Chondrocyte (in vitro differentiated cells): Measurements from ENCODE around the gene NCDN. TPM values are rescaled to one million over a fixed set of nuclear protein-coding genes. Genes with fewer than 3 reads are reported as not detected.

Experiments used
- DNase-seq: peaks from one replicate; pipeline ENCODE4 v3.0.0; 2021; ENCODE audit warnings: mixed read lengths, low spot score
- H3K27ac Mint-ChIP-seq: one replicate; pipeline ENCODE4 v1.8.0; 2021; ENCODE audit warnings: mild to moderate bottlenecking, moderate library complexity, mixed read lengths; ENCODE audit not compliant: unreplicated experiment
- H3K27me3 Mint-ChIP-seq: 2 replicates; pipeline ENCODE4 v1.8.0; 2021; ENCODE audit warnings: low read depth, mixed read lengths
- H3K36me3 Mint-ChIP-seq: 2 replicates; pipeline ENCODE4 v1.8.0; 2021; ENCODE audit warnings: low read depth, mixed read lengths
- H3K4me1 Mint-ChIP-seq: 2 replicates; pipeline ENCODE4 v1.8.0; 2021; ENCODE audit warnings: low read depth, mild to moderate bottlenecking, mixed read lengths
- H3K4me3 Mint-ChIP-seq: one replicate; pipeline ENCODE4 v1.8.0; 2021; ENCODE audit warnings: mild to moderate bottlenecking, moderate library complexity, mixed read lengths; ENCODE audit not compliant: unreplicated experiment
- H3K9me3 Mint-ChIP-seq: 2 replicates; pipeline ENCODE4 v1.8.0; 2021; ENCODE audit warnings: low read depth, mixed read lengths
- total RNA-seq: library from RNA; stranded (reverse); gene quantifications from 3 replicates; pipeline ENCODE4 v1.2.1, GENCODE V29; 2021
- TF ChIP-seq, protein P1 (sequence below): fragments of 200-600 bp; sonication (generic); IDR thresholded peaks from 2 replicates; pipeline ENCODE4 v1.5.0; 2021; ENCODE audit warnings: antibody characterized with exemption, mild to moderate bottlenecking, moderate library complexity

The NCDN gene
- total RNA-seq, 1 donor from 2014 or later: 35.3 TPM

GRCh38 chr1:35558374-35559316, 1.0 kb downstream of the NCDN start:
- Mint-ChIP-seq H3K9me3 (no peaks in the 10 kb centered on the region), H3K27ac (peak overlapping the region; percentile 90), H3K4me3 (peak overlapping the region; percentile 97), H3K4me1 (peaks cover 50% of the 10 kb centered on the region), H3K36me3 (peaks cover 6% of the 10 kb centered on the region), H3K27me3 (no peaks in the 10 kb centered on the region)
- no peak for DNase-seq
- TF ChIP-seq, protein P1, sequence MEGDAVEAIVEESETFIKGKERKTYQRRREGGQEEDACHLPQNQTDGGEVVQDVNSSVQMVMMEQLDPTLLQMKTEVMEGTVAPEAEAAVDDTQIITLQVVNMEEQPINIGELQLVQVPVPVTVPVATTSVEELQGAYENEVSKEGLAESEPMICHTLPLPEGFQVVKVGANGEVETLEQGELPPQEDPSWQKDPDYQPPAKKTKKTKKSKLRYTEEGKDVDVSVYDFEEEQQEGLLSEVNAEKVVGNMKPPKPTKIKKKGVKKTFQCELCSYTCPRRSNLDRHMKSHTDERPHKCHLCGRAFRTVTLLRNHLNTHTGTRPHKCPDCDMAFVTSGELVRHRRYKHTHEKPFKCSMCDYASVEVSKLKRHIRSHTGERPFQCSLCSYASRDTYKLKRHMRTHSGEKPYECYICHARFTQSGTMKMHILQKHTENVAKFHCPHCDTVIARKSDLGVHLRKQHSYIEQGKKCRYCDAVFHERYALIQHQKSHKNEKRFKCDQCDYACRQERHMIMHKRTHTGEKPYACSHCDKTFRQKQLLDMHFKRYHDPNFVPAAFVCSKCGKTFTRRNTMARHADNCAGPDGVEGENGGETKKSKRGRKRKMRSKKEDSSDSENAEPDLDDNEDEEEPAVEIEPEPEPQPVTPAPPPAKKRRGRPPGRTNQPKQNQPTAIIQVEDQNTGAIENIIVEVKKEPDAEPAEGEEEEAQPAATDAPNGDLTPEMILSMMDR: peak; percentile 25

DNA sequence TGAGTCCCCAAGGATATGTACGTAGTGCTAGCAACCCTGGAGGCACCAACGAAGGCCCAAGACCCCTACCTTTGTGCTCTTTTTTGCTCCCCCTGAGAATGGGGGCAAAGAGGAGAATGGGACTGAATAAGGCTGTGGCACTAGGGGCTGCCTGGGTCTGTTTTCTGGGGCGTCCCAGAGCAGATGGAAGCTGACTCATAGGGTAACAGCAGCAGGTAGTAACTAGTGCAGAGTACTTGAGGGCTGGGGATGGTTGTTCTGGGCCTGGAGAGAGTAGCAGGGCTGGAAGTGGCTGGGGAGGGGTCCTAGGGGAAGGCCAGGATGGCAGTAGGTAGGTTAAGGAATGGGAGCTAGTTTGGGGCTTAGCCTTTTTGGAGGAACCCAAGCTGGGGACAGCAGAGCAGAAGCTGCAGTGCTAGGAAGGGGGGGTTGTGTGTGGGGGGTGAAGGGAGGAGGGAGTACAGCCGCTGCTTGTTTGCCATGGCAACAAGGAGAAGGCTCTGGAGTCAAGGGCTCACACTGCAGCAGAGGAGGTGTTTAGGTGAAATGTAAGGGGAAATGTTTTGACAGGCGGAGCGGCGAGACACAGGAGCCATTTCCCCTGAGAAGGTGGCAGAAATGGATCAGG, 1.8 kb downstream of the NCDN start:
- TF ChIP-seq, protein P1: no peak
- Mint-ChIP-seq H3K27me3 (no peaks in the 10 kb centered on the region), H3K36me3 (peaks cover 6% of the 10 kb centered on the region), H3K9me3 (no peaks in the 10 kb centered on the region), H3K4me1 (peaks cover 47% of the 10 kb centered on the region), H3K27ac (peak overlapping the region; percentile 71), H3K4me3 (no peak overlapping the region)
- DNase-seq: no peak

- H3K9me3 Mint-ChIP-seq: no peaks in the 10 kb centered on the region
- no peak for DNase-seq
- peaks cover 36% of the 10 kb centered on the region for H3K4me1 Mint-ChIP-seq
- H3K4me3 Mint-ChIP-seq: no peak overlapping the region
- H3K27ac Mint-ChIP-seq: no peak overlapping the region
- no peaks in the 10 kb centered on the region for H3K27me3 Mint-ChIP-seq
- H3K36me3 Mint-ChIP-seq: peaks cover 10% of the 10 kb centered on the region
- TF ChIP-seq, protein P1: no peak
These were observed 2.9 kb downstream of the NCDN start for GRCh38 chr1:35560256-35561225.

DNA sequence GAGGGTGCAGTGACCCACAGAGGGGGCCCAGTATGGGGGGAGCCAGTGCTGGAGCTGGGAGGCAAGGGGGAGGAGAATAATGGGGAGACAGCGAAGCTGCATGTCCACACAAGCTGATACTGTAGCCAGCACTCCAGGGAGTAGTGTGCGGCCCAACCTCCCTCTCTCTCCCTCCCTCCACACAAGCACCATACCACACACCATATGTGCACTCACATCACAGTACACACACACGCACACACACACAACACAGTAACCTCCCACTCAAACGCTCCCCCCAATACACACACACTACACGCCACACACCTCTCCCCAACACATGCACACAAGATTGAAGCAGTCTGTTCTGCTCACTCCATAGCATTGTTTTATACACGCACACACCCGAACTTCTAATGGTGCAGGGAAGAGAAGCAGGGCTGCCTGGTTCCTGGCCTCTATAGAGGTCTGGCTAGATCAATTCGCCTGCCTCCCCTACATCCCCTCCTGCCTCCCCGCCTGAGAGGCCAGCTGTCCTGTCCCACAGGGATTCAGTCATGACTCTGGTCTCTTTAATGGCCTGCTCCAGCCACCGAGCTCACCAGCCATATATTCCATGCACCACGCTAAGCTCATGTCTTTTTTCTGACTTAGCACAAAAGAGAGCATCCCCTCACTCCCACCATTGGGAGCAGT, 3.8 kb downstream of the NCDN start:
- no peaks in the 10 kb centered on the region for H3K9me3 Mint-ChIP-seq
- H3K4me3 Mint-ChIP-seq: no peak overlapping the region
- peak overlapping the region; percentile 45 for H3K27ac Mint-ChIP-seq
- H3K27me3 Mint-ChIP-seq: no peaks in the 10 kb centered on the region
- H3K36me3 Mint-ChIP-seq: peaks cover 10% of the 10 kb centered on the region
- H3K4me1 Mint-ChIP-seq: peaks cover 27% of the 10 kb centered on the region
- TF ChIP-seq, protein P1: no peak
- no peak for DNase-seq
